ENCODE results near the gene ESRRB.

DNA sequence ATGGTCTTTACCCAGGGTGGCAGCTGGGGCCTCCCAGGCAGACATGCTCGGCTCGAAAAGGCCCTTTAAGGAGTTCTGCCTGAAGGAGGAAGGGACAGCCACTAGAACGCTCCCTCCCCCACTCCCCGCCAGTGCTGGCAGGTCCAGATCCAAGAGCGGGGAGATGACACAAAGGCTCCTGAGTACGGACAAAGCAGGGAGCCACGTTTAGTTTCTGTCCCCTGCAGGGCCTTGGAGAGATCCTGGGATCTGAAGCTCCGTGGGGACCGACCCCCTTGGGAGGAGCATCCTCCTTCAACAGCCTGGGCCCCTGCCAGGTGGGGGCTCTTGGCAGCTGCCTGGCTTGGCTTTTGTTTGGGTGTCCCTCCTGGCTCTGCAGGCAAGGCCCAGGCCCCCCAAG is 89.7 kb downstream of the ESRRB start:
- TF ChIP-seq CTCF (conservative IDR thresholded peaks at IDR 0.05; ENCODE audit: low read length) (no peak), EZH2phosphoT487 (IDR thresholded peaks at IDR 0.05; ENCODE audit: borderline replicate concordance, low read depth, low read length) (no peak)
